HepG2 (cell line): ENCODE results near the gene YIF1A. TPM values are rescaled to one million over a fixed set of nuclear protein-coding genes. Genes with fewer than 3 reads are reported as not detected.

Experiments
- ATF2 ChIP-seq: sonication (generic); formaldehyde crosslinking; IDR thresholded peaks from 2 replicates; pipeline ENCODE4 v1.4.0; 2020; ENCODE audit warnings: missing genetic modification reagents
- ATF3 ChIP-seq: sonication (generic); formaldehyde crosslinking; IDR thresholded peaks from 2 replicates; pipeline ENCODE4 v1.4.0; 2020; ENCODE audit warnings: missing genetic modification reagents
- DNMT1 ChIP-seq: sonication (generic); formaldehyde crosslinking; IDR thresholded peaks from 2 replicates; pipeline ENCODE4 v1.5.1; 2020; ENCODE audit warnings: mild to moderate bottlenecking, missing genetic modification reagents
- EZH2 ChIP-seq: conservative IDR thresholded peaks from 2 replicates; pipeline ENCODE4 v1.6.1; 2012; ENCODE audit warnings: mild to moderate bottlenecking, low read depth, low read length, moderate library complexity
- HMGA1 ChIP-seq: sonication (generic); formaldehyde crosslinking; conservative IDR thresholded peaks from 2 replicates; pipeline ENCODE4 v1.4.0; 2020; ENCODE audit warnings: missing genetic modification reagents
- HNF4A ChIP-seq: sonication (generic); formaldehyde crosslinking; IDR thresholded peaks from 2 replicates; pipeline ENCODE4 v1.4.0; 2020; ENCODE audit warnings: missing genetic modification reagents
- IKZF1 ChIP-seq: fragments of 450-650 bp; IDR thresholded peaks from 2 replicates; pipeline ENCODE4 v1.7.1; 2016
- IKZF5 ChIP-seq: IDR thresholded peaks from 2 replicates; pipeline ENCODE4 v1.6.1; 2018; ENCODE audit warnings: missing genetic modification reagents, mild to moderate bottlenecking, missing compliant biosample characterization
- PHF5A ChIP-seq: IDR thresholded peaks from one replicate; pipeline ENCODE4 v1.6.1; 2018; ENCODE audit warnings: low read depth, missing genetic modification reagents; ENCODE audit not compliant: unreplicated experiment
- ZBTB3 ChIP-seq: sonication (generic); formaldehyde crosslinking; IDR thresholded peaks from 2 replicates; pipeline ENCODE4 v1.4.0; 2020; ENCODE audit warnings: low read depth, mild to moderate bottlenecking, moderate library complexity, missing genetic modification reagents, borderline replicate concordance
- ZKSCAN5 ChIP-seq: sonication (generic); formaldehyde crosslinking; IDR thresholded peaks from 2 replicates; pipeline ENCODE4 v1.5.1; 2020; ENCODE audit warnings: mild to moderate bottlenecking, missing genetic modification reagents
- ZNF138 ChIP-seq: sonication (generic); formaldehyde crosslinking; IDR thresholded peaks from 2 replicates; pipeline ENCODE4 v1.5.0; 2020; ENCODE audit warnings: mild to moderate bottlenecking, low read depth, missing genetic modification reagents
- ZNF318 ChIP-seq: sonication (generic); formaldehyde crosslinking; IDR thresholded peaks from 2 replicates; pipeline ENCODE4 v1.4.0; 2020; ENCODE audit warnings: mild to moderate bottlenecking, missing genetic modification reagents
- ZNF382 ChIP-seq: sonication (generic); formaldehyde crosslinking; IDR thresholded peaks from 2 replicates; pipeline ENCODE4 v1.5.0; 2020; ENCODE audit warnings: missing genetic modification reagents, mild to moderate bottlenecking, borderline replicate concordance
- ZNF496 ChIP-seq: sonication (generic); formaldehyde crosslinking; IDR thresholded peaks from 2 replicates; pipeline ENCODE4 v1.8.1; 2023; ENCODE audit warnings: mild to moderate bottlenecking, moderate library complexity, missing genetic modification reagents; ENCODE audit not compliant: insufficient replicate concordance
- ZNF572 ChIP-seq: sonication (generic); formaldehyde crosslinking; IDR thresholded peaks from 2 replicates; pipeline ENCODE4 v1.5.1; 2020; ENCODE audit warnings: mild to moderate bottlenecking, missing genetic modification reagents
- ZSCAN30 ChIP-seq: sonication (generic); formaldehyde crosslinking; IDR thresholded peaks from 2 replicates; pipeline ENCODE4 v1.5.0; 2020; ENCODE audit warnings: mild to moderate bottlenecking, missing genetic modification reagents
- polyA plus RNA-seq, 8 experiments: library from polyadenylated mRNA; depleted of rRNA in 3 of 8; stranded (reverse) in 7 of 8; unstranded in 1 of 8; fragments of >200 nt; fragmentation: Illumina TruSeq in 4 of 8; extraction: Trizol in 4 of 8; gene quantifications; 2 replicates each; pipeline versions ENCODE4 v1.2.1 to v1.2.3, GENCODE V29; 2011 to 2016; ENCODE audit warnings: low read depth in 4 of 8, missing spikeins in 1 of 8, mixed read lengths in 1 of 8; ENCODE audit not compliant: insufficient read depth in 1 of 8
- total RNA-seq, 5 experiments: library from RNA; depleted of rRNA; stranded (reverse); fragments of >200 nt; fragmentation: Illumina TruSeq; extraction: Trizol; gene quantifications; 2 replicates each; pipeline ENCODE4 v1.2.3, GENCODE V29; 2016; ENCODE audit warnings: low read depth in 1 of 5
- TF ChIP-seq, protein P1 (sequence below): IDR thresholded peaks from 2 replicates; pipeline ENCODE4 v1.6.1; 2016

The YIF1A gene
- total and polyA plus RNA-seq, 2 of the 13 experiments (the other 11 are each of a cell fraction or from before 2014, with no cell fraction given), result 133 to 145 TPM

DNA sequence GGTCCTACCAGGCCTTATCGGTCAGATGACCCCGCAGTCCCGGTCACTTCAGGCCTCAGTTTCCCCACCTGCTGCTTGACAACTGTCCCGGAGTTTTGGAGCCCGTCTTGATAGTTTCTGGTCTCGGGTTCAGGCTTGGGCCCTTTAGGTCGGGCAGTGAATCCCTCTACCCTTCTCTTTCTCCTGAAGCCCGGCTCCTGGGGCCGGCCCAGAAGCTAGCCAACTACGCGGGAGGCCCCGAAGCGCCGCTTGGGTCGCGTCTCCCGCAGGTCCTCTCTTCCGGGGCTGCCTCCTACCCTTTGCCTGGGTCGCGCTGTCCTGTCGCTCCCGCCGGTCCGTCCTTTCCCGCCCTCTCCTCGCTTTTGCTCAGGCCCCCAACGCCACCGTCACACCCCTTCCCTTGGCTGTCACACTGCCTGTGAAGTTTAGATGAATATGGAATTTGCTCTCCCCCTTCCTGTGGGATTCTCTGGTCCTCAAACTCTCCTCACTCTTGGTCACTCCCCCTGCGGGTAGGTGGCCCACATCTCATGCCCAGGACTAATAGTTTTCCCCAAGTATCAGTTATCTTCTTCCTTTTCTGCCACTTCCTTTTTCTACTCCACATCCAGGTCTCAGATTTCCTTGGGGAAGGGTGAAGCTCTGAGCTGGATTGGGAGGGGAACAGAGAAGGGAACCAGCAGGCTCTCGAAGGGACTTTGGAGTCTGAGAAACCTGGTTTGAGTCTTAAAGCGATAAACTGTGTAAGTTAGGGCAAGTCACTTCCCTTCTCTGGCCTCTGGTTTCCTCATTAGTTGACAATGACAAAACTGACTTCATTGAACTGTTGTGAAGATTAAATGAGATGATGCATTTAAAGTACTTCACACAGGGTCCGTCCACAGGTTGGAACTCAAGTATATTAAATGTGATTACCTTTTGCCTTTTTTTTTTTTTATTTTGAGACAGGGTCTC is 19.7 kb downstream of the YIF1A start (continued):
- TF ChIP-seq ZNF318 (CRISPR knock-in tag), result no peak
- TF ChIP-seq ZNF496 (CRISPR knock-in tag), result no peak
- no peak for TF ChIP-seq ZKSCAN5
- no peak for TF ChIP-seq ATF2 (CRISPR knock-in tag)
- no peak for TF ChIP-seq ATF3
- TF ChIP-seq HNF4A (CRISPR knock-in tag), result no peak
- TF ChIP-seq, protein P1, sequence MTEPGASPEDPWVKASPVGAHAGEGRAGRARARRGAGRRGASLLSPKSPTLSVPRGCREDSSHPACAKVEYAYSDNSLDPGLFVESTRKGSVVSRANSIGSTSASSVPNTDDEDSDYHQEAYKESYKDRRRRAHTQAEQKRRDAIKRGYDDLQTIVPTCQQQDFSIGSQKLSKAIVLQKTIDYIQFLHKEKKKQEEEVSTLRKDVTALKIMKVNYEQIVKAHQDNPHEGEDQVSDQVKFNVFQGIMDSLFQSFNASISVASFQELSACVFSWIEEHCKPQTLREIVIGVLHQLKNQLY (CRISPR knock-in tag), result no peak
- TF ChIP-seq ZNF138, result no peak
- TF ChIP-seq PHF5A (CRISPR knock-in tag), result peak; percentile 2
- TF ChIP-seq DNMT1 (CRISPR knock-in tag), result no peak
- no peak for TF ChIP-seq ZNF382 (CRISPR knock-in tag)
- no peak for TF ChIP-seq ZSCAN30 (CRISPR knock-in tag)
- TF ChIP-seq ZBTB3, result no peak
- TF ChIP-seq ZNF572 (CRISPR knock-in tag), result no peak
- no peak for TF ChIP-seq IKZF1
- TF ChIP-seq IKZF5 (CRISPR knock-in tag), result no peak
- no peak for TF ChIP-seq EZH2
- TF ChIP-seq HMGA1, result no peak
